Measurements from ENCODE around the gene ARL15.

GRCh38 chr5:54281960-54282692, 28.2 kb downstream of the ARL15 start:
- no peak for TF ChIP-seq CTCF (conservative IDR thresholded peaks at IDR 0.05; ENCODE audit: low read depth, low read length)
- TF ChIP-seq POLR2A (IDR thresholded peaks at IDR 0.05; ENCODE audit: low read depth, low read length) = no peak
- no peak for TF ChIP-seq MAFK (IDR thresholded peaks at IDR 0.05; ENCODE audit: low read depth, low read length)
- TF ChIP-seq ELK1 (IDR thresholded peaks at IDR 0.05; ENCODE audit: borderline replicate concordance, low read depth, low read length) = no peak
- no peak for TF ChIP-seq CHD1 (IDR thresholded peaks at IDR 0.05; ENCODE audit: low read depth, low read length)
- no peak for TF ChIP-seq CEBPB (IDR thresholded peaks at IDR 0.05; ENCODE audit: low read depth, low read length)
- no peak for TF ChIP-seq SMC3 (IDR thresholded peaks at IDR 0.05; ENCODE audit: low read depth, low read length)
- no peak for TF ChIP-seq RCOR1 (IDR thresholded peaks at IDR 0.05; ENCODE audit: insufficient replicate concordance, low read length)
- TF ChIP-seq RAD21 (IDR thresholded peaks at IDR 0.05; ENCODE audit: low read length) = no peak
- TF ChIP-seq BHLHE40 (IDR thresholded peaks at IDR 0.05; ENCODE audit: low read depth, low read length) = no peak
- no peak for TF ChIP-seq RFX5 (IDR thresholded peaks at IDR 0.05; ENCODE audit: low read depth, low read length)
- no peak for TF ChIP-seq MXI1 (IDR thresholded peaks at IDR 0.05; ENCODE audit: borderline replicate concordance, low read depth, low read length)
- no peak for TF ChIP-seq USF2 (IDR thresholded peaks at IDR 0.05; ENCODE audit: low read depth, low read length)
